Endothelial cell of umbilical vein (primary cell): ENCODE results near the gene AFAP1L2. TPM values are rescaled to one million over a fixed set of nuclear protein-coding genes. Genes with fewer than 3 reads are reported as not detected.

Source experiments
- BruUV-seq: library from RNA; stranded (reverse); fragments of 400-500 nt; replicated peaks from 2 replicates; lab custom pipeline; 2021; lab: Mats Ljungman, UMichigan
- CTCF ChIA-PET: fragments of 300-600, 350-600 bp; sonication (Branson Sonifier 250); formaldehyde crosslinking; loops from one replicate; lab custom pipeline; 2021; ENCODE audit warnings: antibody characterized with exemption, inconsistent platforms; lab: Charles Lee
- POLR2A ChIA-PET: fragments of 300-600, 350-600 bp; sonication (Branson Sonifier 250); formaldehyde crosslinking; loops from one replicate; lab custom pipeline; 2021; ENCODE audit warnings: antibody characterized with exemption, inconsistent platforms; lab: Charles Lee
- DNase-seq: peaks from one replicate; pipeline ENCODE4 v3.0.0-alpha.2; 2011; ENCODE audit warnings: low read depth, low spot score
- FAIRE-seq: peaks from 2 replicates; lab custom pipeline; 2011; peaks lifted over from hg19 to GRCh38; lab: Jason Lieb, UNC
- H2AFZ ChIP-seq: 2 replicates; pipeline ENCODE4 v1.6.0; 2012; ENCODE audit warnings: low read depth, low read length, control low read depth, inconsistent platforms
- H3K27ac ChIP-seq: 2 replicates; pipeline ENCODE4 v1.5.1; 2011; ENCODE audit warnings: low read depth, mild to moderate bottlenecking, control low read depth, low read length, moderate library complexity; ENCODE audit not compliant: insufficient read depth
- H3K27me3 ChIP-seq, 2 experiments: 2 replicates each; pipeline versions ENCODE4 v1.6.0 to v1.6.1; 2011; ENCODE audit warnings: low read length in 2 of 2, mixed read lengths in 1 of 2; ENCODE audit not compliant: control insufficient read depth in 2 of 2, insufficient read depth in 2 of 2
- H3K36me3 ChIP-seq, 2 experiments: 2 replicates in 1 of 2; 3 replicates in 1 of 2; pipeline ENCODE4 v1.5.1; 2011; ENCODE audit warnings: low read length in 2 of 2, mild to moderate bottlenecking in 1 of 2, moderate library complexity in 1 of 2; ENCODE audit not compliant: control insufficient read depth in 2 of 2, insufficient read depth in 2 of 2; ENCODE audit errors: extremely low read depth in 1 of 2
- H3K4me1 ChIP-seq: 3 replicates; pipeline ENCODE4 v1.5.1; 2011; ENCODE audit warnings: mild to moderate bottlenecking, low read length; ENCODE audit not compliant: control insufficient read depth, insufficient read depth; ENCODE audit errors: extremely low read depth
- H3K4me2 ChIP-seq: 2 replicates; pipeline ENCODE4 v1.6.1; 2011; ENCODE audit warnings: low read length, control low read depth, mixed read lengths; ENCODE audit not compliant: insufficient read depth
- H3K4me3 ChIP-seq, 3 experiments: fragments of 200-600 bp in 1 of 3; sonication (generic), shearing (Covaris generic) in 1 of 3; replicated peaks in 1 of 3; 2 replicates each; pipeline ENCODE4 v1.5.1; 2011 to 2016; ENCODE audit warnings: control low read depth in 3 of 3, low read length in 3 of 3, mild to moderate bottlenecking in 2 of 3, inconsistent platforms in 1 of 3, low read depth in 1 of 3, moderate library complexity in 1 of 3; ENCODE audit not compliant: insufficient read depth in 1 of 3
- H3K79me2 ChIP-seq: 2 replicates; pipeline ENCODE4 v1.6.0; 2012; ENCODE audit warnings: low read length, inconsistent platforms; ENCODE audit not compliant: control insufficient read depth, insufficient read depth
- H3K9ac ChIP-seq: replicated peaks from 2 replicates; pipeline ENCODE3; 2011; ENCODE audit warnings: low read length, control low read depth; ENCODE audit not compliant: insufficient read depth; ENCODE audit errors: extremely low read depth
- H3K9me1 ChIP-seq: replicated peaks from 3 replicates; pipeline ENCODE4 v1.6.0; 2011; ENCODE audit warnings: mild to moderate bottlenecking, low read length; ENCODE audit not compliant: control insufficient read depth, insufficient read depth; ENCODE audit errors: extremely low read depth
- H3K9me3 ChIP-seq: replicated peaks from 2 replicates; pipeline ENCODE4 v1.5.1; 2012; ENCODE audit warnings: low read length, inconsistent platforms; ENCODE audit not compliant: control insufficient read depth, insufficient read depth
- H4K20me1 ChIP-seq: replicated peaks from 2 replicates; pipeline ENCODE3; 2011; ENCODE audit warnings: mild to moderate bottlenecking, low read length; ENCODE audit not compliant: control insufficient read depth, insufficient read depth; ENCODE audit errors: extremely low read depth
- EZH2 ChIP-seq: IDR thresholded peaks from 2 replicates; pipeline ENCODE4 v1.6.1; 2012; ENCODE audit warnings: borderline replicate concordance, low read depth, mild to moderate bottlenecking, moderate library complexity, low read length, inconsistent platforms; ENCODE audit not compliant: severe bottlenecking
- FOS ChIP-seq: IDR thresholded peaks from 2 replicates; pipeline ENCODE4 v1.6.1; 2011; ENCODE audit warnings: mild to moderate bottlenecking, low read length, moderate library complexity, borderline replicate concordance; ENCODE audit not compliant: insufficient read depth
- GATA2 ChIP-seq: IDR thresholded peaks from 2 replicates; pipeline ENCODE4 v1.7.0; 2011; ENCODE audit warnings: low read depth, mild to moderate bottlenecking, moderate library complexity, mixed read lengths, low read length; ENCODE audit not compliant: insufficient read length, insufficient read depth
- JUN ChIP-seq: IDR thresholded peaks from 2 replicates; pipeline ENCODE4 v1.6.1; 2011; ENCODE audit warnings: borderline replicate concordance, low read depth; ENCODE audit not compliant: insufficient read length, insufficient read depth
- MYC ChIP-seq: IDR thresholded peaks from one replicate; pipeline ENCODE4 v1.6.1; 2011; ENCODE audit warnings: mild to moderate bottlenecking, low read depth, low read length
- POLR2A ChIP-seq: IDR thresholded peaks from 2 replicates; pipeline ENCODE4 v1.6.1; 2012; ENCODE audit warnings: low read depth, mild to moderate bottlenecking, control low read depth, low read length
- POLR2AphosphoS5 ChIP-seq: IDR thresholded peaks from 2 replicates; pipeline ENCODE4 v1.6.1; 2012; ENCODE audit warnings: low read depth, mild to moderate bottlenecking, control low read depth, low read length, moderate library complexity; ENCODE audit not compliant: insufficient read depth
- dilution Hi-C: fragments of 300-500 bp; cut with MboI; formaldehyde crosslinking; loops from one replicate; pipeline ENCODE4 v1.15.0; 2019; ENCODE audit warnings: low sequenced_read_pairs; ENCODE audit not compliant: extremely low pct_ligation_motif_present
- intact Hi-C: fragments of 100-400 bp; cut with micrococcal nuclease; formaldehyde crosslinking; loops from one replicate; pipeline ENCODE4 v1.10.0; 2022
- polyA plus RNA-seq, 4 experiments: library from polyadenylated mRNA; depleted of rRNA in 3 of 4; stranded (reverse) in 3 of 4; unstranded in 1 of 4; fragments of >200 nt; gene quantifications; 2 replicates each; pipeline versions ENCODE4 v1.2.1 to v1.2.3, GENCODE V29; 2011 to 2012; ENCODE audit warnings: missing spikeins in 1 of 4
- total RNA-seq: library from RNA; stranded (reverse); gene quantifications from 2 replicates; pipeline ENCODE4 v1.2.3, GENCODE V29; 2021
- TF ChIP-seq, protein P1 (sequence below), 2 donors: IDR thresholded peaks; 1 replicate in 1 of 2; 2 replicates in 1 of 2; pipeline ENCODE4 v1.5.1; 2011; ENCODE audit warnings: low read length in 2 of 2, mild to moderate bottlenecking in 2 of 2, moderate library complexity in 2 of 2, control low read depth in 1 of 2, inconsistent platforms in 1 of 2, low read depth in 1 of 2; ENCODE audit not compliant: insufficient read depth in 1 of 2; ENCODE audit errors: extremely low read depth in 1 of 2
- TF ChIP-seq, protein P2 (sequence below): IDR thresholded peaks from 2 replicates; pipeline ENCODE4 v1.6.1; 2011; ENCODE audit not compliant: insufficient read depth, insufficient read length

The AFAP1L2 gene
- total and polyA plus RNA-seq, 2 donors (not counting 3 experiments of a cell fraction or from before 2014, with no cell fraction given) = 0.90 to 4.1 TPM

DNA sequence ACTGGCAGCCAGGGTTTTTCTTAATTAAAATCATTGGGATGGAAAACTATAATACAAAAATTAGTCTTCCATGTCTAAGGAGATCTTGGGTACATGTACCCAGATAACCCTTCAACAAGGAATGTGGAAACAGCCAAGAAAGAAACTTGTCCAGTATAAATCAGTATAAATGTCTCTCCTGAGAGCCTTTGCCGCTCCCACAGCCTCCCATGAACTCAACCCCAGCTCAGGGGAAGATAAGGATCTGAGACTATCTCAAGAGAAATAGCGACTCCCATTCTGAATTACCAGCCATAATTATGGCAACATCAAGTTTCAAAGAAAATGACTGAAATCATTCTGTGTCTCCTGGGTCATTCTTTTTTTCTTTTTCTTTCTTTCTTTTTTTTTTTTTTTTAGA, 32.6 kb upstream of the AFAP1L2 start:
- H2AFZ ChIP-seq = no peak overlapping the region
- no peaks in the 10 kb centered on the region for H4K20me1 ChIP-seq
- H3K27me3 ChIP-seq = no peaks in the 10 kb centered on the region
- H3K79me2 ChIP-seq = no peaks in the 10 kb centered on the region
- no peaks in the 10 kb centered on the region for H3K9me1 ChIP-seq
- H3K4me3 ChIP-seq = no peak overlapping the region
- CTCF ChIA-PET = interaction anchor here (0.7 to 3.5 kb wide), 4 partner anchors 10 to 133 kb away, joined by 3 to 42 read pairs (median 3); no protein-coding TSS in a partner anchor
- peaks cover 4 to 50% of the 10 kb centered on the region in 2 experiments for H3K36me3 ChIP-seq
- FAIRE-seq (no peak), DNase-seq (no peak)
- no peak overlapping the region for H3K9ac ChIP-seq
- H3K4me1 ChIP-seq = no peaks in the 10 kb centered on the region
- no peak overlapping the region for H3K4me2 ChIP-seq
- intact Hi-C loops = loop anchor here (1.0 kb wide), 1 partner anchor 133 kb away; no protein-coding TSS in a partner anchor
- BruUV-seq = no TSS peak
- POLR2A ChIA-PET = no interaction called here
- H3K27ac ChIP-seq = no peak overlapping the region
- dilution Hi-C loops = no loop called here
- TF ChIP-seq, protein P1, sequence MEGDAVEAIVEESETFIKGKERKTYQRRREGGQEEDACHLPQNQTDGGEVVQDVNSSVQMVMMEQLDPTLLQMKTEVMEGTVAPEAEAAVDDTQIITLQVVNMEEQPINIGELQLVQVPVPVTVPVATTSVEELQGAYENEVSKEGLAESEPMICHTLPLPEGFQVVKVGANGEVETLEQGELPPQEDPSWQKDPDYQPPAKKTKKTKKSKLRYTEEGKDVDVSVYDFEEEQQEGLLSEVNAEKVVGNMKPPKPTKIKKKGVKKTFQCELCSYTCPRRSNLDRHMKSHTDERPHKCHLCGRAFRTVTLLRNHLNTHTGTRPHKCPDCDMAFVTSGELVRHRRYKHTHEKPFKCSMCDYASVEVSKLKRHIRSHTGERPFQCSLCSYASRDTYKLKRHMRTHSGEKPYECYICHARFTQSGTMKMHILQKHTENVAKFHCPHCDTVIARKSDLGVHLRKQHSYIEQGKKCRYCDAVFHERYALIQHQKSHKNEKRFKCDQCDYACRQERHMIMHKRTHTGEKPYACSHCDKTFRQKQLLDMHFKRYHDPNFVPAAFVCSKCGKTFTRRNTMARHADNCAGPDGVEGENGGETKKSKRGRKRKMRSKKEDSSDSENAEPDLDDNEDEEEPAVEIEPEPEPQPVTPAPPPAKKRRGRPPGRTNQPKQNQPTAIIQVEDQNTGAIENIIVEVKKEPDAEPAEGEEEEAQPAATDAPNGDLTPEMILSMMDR (IDR thresholded peaks at IDR 0.05; ENCODE audit: extremely low read depth in 1 of 2, insufficient read depth in 1 of 2, low read depth in 1 of 2, low read length in 2 of 2) = no peak
- TF ChIP-seq MYC = no peak
- TF ChIP-seq FOS = no peak
- no peak for TF ChIP-seq POLR2AphosphoS5
- TF ChIP-seq, protein P2, sequence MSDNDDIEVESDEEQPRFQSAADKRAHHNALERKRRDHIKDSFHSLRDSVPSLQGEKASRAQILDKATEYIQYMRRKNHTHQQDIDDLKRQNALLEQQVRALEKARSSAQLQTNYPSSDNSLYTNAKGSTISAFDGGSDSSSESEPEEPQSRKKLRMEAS = no peak
- no peak for TF ChIP-seq JUN
- TF ChIP-seq EZH2 = no peak
- TF ChIP-seq GATA2 = no peak
- TF ChIP-seq POLR2A = no peak
- no peaks in the 10 kb centered on the region for H3K9me3 ChIP-seq
